Measurements from ENCODE around the gene NUDT14.

- TF ChIP-seq EZH2 (IDR thresholded peaks at IDR 0.05) (no peak), POLR2AphosphoS5 (IDR thresholded peaks at IDR 0.05; ENCODE audit: borderline replicate concordance, low read depth, low read length) (no peak)
These were observed 15.9 kb downstream of the NUDT14 start for GRCh38 chr14:105165134-105165704.
